Mesothelial cell of epicardium (in vitro differentiated cells): ENCODE measurements around the gene CCDC69. TPM values are rescaled to one million over a fixed set of nuclear protein-coding genes. Genes with fewer than 3 reads are reported as not detected.

Experiments
- DNase-seq, 2 experiments: peaks; one replicate each; pipeline ENCODE4 v3.0.0; 2021; ENCODE audit warnings: low spot score in 2 of 2; ENCODE audit not compliant: unreplicated experiment in 2 of 2
- H3K27ac Mint-ChIP-seq: 2 replicates; pipeline ENCODE4 v1.8.0; 2021; ENCODE audit warnings: mixed read lengths
- H3K27me3 Mint-ChIP-seq: 2 replicates; pipeline ENCODE4 v1.8.0; 2021; ENCODE audit warnings: low read depth, mixed read lengths
- H3K36me3 Mint-ChIP-seq: 2 replicates; pipeline ENCODE4 v1.8.0; 2021; ENCODE audit warnings: mixed read lengths
- H3K4me1 Mint-ChIP-seq: 2 replicates; pipeline ENCODE4 v1.8.0; 2021; ENCODE audit warnings: mixed read lengths
- H3K4me3 Mint-ChIP-seq: 2 replicates; pipeline ENCODE4 v1.8.0; 2021; ENCODE audit warnings: mild to moderate bottlenecking, moderate library complexity, mixed read lengths
- H3K9me3 Mint-ChIP-seq: 2 replicates; pipeline ENCODE4 v1.8.0; 2021; ENCODE audit warnings: mixed read lengths
- total RNA-seq: library from RNA; stranded (reverse); gene quantifications from 3 replicates; pipeline ENCODE4 v1.2.1, GENCODE V29; 2021
- TF ChIP-seq, protein P1 (sequence below): fragments of 200-600 bp; sonication (generic); IDR thresholded peaks from one replicate; pipeline ENCODE4 v1.5.0; 2021; ENCODE audit warnings: antibody characterized with exemption; ENCODE audit not compliant: unreplicated experiment

CCDC69 gene
- total RNA-seq, 1 donor from 2014 or later, result 4.8 TPM

DNA sequence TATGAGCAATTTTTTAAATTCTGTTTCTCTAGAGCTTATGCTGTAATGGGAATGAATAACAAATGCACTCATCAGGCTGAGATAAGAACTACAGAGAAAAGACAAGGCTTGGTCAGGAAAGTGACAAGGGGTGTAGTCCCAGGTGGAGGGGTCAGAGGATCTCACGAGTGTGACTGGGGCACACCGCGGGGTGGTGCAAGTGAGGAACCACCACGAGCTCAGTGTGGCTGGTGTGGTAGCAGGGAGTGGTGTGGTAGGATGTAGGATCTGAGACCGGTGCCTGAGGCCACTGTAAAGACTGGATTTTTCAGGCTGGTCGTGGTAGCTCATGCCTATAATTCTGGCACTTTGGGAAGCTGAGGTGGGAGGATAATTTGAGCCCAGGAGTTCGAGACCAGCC lies 75.3 kb downstream of the CCDC69 start:
- H3K4me1 Mint-ChIP-seq, result peaks cover 39% of the 10 kb centered on the region
- no peak overlapping the region for H3K27ac Mint-ChIP-seq
- H3K36me3 Mint-ChIP-seq, result peaks cover 14% of the 10 kb centered on the region
- H3K4me3 Mint-ChIP-seq, result no peak overlapping the region
- TF ChIP-seq, protein P1, sequence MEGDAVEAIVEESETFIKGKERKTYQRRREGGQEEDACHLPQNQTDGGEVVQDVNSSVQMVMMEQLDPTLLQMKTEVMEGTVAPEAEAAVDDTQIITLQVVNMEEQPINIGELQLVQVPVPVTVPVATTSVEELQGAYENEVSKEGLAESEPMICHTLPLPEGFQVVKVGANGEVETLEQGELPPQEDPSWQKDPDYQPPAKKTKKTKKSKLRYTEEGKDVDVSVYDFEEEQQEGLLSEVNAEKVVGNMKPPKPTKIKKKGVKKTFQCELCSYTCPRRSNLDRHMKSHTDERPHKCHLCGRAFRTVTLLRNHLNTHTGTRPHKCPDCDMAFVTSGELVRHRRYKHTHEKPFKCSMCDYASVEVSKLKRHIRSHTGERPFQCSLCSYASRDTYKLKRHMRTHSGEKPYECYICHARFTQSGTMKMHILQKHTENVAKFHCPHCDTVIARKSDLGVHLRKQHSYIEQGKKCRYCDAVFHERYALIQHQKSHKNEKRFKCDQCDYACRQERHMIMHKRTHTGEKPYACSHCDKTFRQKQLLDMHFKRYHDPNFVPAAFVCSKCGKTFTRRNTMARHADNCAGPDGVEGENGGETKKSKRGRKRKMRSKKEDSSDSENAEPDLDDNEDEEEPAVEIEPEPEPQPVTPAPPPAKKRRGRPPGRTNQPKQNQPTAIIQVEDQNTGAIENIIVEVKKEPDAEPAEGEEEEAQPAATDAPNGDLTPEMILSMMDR, result no peak
- no peaks in the 10 kb centered on the region for H3K9me3 Mint-ChIP-seq
- DNase-seq, result no peak
- no peaks in the 10 kb centered on the region for H3K27me3 Mint-ChIP-seq

DNA sequence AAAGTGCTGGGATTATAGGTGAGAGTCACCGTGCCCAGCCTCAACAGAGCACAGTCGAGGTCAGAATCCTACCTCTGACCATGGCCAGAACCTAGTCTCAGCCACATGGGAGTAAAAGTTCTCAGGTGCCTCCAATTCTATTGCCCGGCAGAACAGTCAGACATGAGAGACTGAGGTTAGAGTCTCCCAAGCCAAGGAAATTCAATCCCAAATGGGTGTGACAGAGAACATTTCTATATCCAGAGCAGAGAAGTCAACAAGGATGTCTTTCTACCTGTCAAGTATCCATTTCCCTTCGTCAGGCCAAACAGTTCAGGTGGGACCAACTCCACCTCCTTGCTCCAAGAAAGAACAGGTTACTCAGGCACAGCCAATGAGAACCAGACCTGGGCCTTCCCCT lies 76.9 kb downstream of the CCDC69 start:
- H3K36me3 Mint-ChIP-seq, result peaks cover 14% of the 10 kb centered on the region
- H3K4me1 Mint-ChIP-seq, result peaks cover 30% of the 10 kb centered on the region

DNA sequence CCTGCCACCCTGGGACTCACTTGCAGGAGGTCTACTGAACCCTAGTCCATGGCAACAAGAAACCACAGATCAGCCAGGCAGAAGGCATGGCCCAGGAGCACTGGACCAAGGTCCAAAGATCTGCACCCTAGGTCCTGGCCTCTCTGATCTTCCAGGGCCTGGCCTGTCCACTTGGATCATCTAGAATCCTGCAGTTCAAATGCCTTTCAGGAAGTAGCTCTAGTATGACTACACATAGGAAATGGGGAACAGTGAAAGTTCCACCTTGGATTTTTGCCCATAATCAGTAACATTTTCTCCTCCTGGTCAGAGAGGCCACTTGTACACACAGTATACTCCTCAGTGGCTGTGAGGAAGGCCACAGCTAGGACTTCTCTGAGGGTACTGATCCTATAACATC lies 77.8 kb downstream of the CCDC69 start:
- Mint-ChIP-seq H3K36me3 (peaks cover 17% of the 10 kb centered on the region), H3K4me3 (no peak overlapping the region), H3K27me3 (no peaks in the 10 kb centered on the region), H3K4me1 (peaks cover 30% of the 10 kb centered on the region), H3K27ac (no peak overlapping the region), H3K9me3 (no peaks in the 10 kb centered on the region)
- DNase-seq, result no peak
- TF ChIP-seq, protein P1, result no peak

More for the DNA sequence above, 76.9 kb downstream of the CCDC69 start:
- no peaks in the 10 kb centered on the region for H3K9me3 Mint-ChIP-seq
- no peak overlapping the region for H3K27ac Mint-ChIP-seq
- no peak overlapping the region for H3K4me3 Mint-ChIP-seq
- DNase-seq, result no peak
- H3K27me3 Mint-ChIP-seq, result no peaks in the 10 kb centered on the region
- TF ChIP-seq, protein P1, result no peak

DNA sequence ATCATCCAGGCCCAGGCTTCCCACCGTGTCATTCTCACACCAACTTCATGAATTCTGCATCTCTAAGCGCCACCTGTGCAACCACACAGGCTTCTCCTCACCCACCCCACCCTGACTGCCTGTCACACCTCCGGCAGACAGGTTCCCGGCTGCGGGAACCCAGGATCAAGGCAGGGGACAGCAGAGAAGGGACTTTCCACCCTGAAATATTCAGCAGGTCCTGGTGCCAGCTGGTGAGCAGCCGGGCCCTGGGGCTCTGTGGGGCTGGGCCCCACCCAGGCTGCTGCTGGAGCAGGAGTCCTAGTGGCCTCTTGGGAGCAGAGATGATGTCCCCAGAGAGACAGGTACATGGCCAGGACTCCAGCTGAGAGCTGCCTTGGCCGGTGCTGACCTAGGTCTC lies 79.0 kb downstream of the CCDC69 start:
- TF ChIP-seq, protein P1, result no peak
- Mint-ChIP-seq H3K9me3 (no peaks in the 10 kb centered on the region), H3K27me3 (no peaks in the 10 kb centered on the region), H3K27ac (no peak overlapping the region), H3K4me3 (no peak overlapping the region), H3K4me1 (peaks cover 19% of the 10 kb centered on the region), H3K36me3 (peaks cover 17% of the 10 kb centered on the region)
- no peak for DNase-seq

DNA sequence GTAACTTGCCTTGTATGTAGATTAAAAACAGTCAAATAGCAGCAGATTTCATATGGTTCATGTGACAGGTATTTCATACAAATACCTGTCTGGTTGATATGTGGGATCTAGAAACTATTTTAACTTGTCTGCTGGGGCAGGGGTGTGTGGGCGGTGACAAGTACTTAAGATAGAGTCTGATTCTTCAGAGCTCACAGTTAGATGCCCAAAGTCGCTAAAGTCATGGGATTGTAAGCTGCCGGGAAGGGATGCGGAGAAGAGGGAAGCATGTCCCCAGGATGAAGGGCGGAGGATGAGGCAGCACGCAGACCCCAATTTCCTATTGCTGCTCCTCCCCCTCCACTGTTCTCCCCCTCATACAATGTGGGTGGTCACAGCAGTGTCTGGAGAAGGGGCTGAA lies 79.6 kb downstream of the CCDC69 start:
- no peak for DNase-seq
- H3K9me3 Mint-ChIP-seq, result no peaks in the 10 kb centered on the region
- H3K27ac Mint-ChIP-seq, result no peak overlapping the region
- H3K4me3 Mint-ChIP-seq, result no peak overlapping the region
- TF ChIP-seq, protein P1, result no peak
- peaks cover 17% of the 10 kb centered on the region for H3K36me3 Mint-ChIP-seq
- no peaks in the 10 kb centered on the region for H3K27me3 Mint-ChIP-seq
- peaks cover 18% of the 10 kb centered on the region for H3K4me1 Mint-ChIP-seq

DNA sequence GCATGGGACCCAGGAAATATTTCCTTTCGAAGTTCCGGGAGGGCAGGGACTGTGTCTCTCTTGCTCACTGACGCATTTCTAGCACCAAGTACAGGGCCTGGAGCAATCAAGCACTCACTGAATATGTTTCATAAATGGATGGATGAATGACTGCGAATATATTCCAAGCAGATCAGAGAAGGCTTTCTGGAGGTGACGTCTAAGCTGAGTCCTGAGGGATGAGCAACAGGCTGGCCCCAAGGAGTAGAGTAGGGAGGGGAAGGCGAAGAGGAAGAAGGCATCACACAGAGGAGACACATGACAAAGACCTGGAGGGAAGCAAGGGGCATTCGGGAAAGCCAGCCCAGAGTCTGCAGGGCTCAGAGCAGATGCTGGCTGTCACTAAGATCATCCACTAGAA lies 80.2 kb downstream of the CCDC69 start:
- Mint-ChIP-seq H3K9me3 (no peaks in the 10 kb centered on the region), H3K4me1 (peaks cover 14% of the 10 kb centered on the region), H3K36me3 (peaks cover 21% of the 10 kb centered on the region), H3K27ac (no peak overlapping the region), H3K4me3 (no peak overlapping the region), H3K27me3 (no peaks in the 10 kb centered on the region)
- TF ChIP-seq, protein P1, result no peak
- no peak for DNase-seq
